ENCODE data around the gene SMARCC1. TPM values are rescaled to one million over a fixed set of nuclear protein-coding genes. Genes with fewer than 3 reads are reported as not detected.
"Not testable (repeated sequence)": the region's sequence is repeated elsewhere in the genome, so short reads cannot be mapped to it uniquely, and the experiment has no call there.

The SMARCC1 gene
- total RNA-seq, 1 experiment from 2014 or later, result 21.4 TPM

DNA sequence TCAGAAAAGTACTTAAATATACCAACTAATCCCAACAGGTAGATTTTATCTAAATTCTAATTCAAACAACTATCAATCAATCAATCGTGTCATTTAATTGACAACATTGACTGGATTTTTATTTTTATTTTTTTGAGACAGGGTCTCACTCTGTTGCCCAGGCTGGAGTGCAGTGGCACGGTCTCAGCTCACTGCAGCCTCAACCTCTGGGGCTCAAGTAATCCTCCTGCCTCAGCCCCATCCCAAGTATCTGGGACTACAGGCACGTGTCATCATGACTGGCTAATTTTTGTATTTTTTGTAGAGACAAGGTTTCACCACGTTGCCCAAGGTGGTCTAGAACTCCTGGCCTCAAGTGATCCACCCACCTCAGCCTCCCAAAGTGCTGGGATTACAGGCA, 64.2 kb downstream of the SMARCC1 start:
- in situ Hi-C loops (cut with HindIII; ENCODE audit: low pct_unique_long_range_greater_than_20kb, low sequenced_read_pairs); DNase-seq (ENCODE audit: low read depth): not testable (repeated sequence)

GRCh38 chr3:47716656-47717055, 65.0 kb downstream of the SMARCC1 start:
- no peak for DNase-seq (ENCODE audit: low read depth)
- in situ Hi-C loops (cut with HindIII; ENCODE audit: low pct_unique_long_range_greater_than_20kb, low sequenced_read_pairs), result no loop called here

GRCh38 chr3:47715928-47716327, 65.8 kb downstream of the SMARCC1 start:
- peak; percentile 27 for DNase-seq (ENCODE audit: low read depth)
- in situ Hi-C loops (cut with HindIII; ENCODE audit: low pct_unique_long_range_greater_than_20kb, low sequenced_read_pairs), result no loop called here

- DNase-seq (ENCODE audit: low read depth), result no peak
- in situ Hi-C loops (cut with HindIII; ENCODE audit: low pct_unique_long_range_greater_than_20kb, low sequenced_read_pairs), result no loop called here
These were observed 67.1 kb downstream of the SMARCC1 start for GRCh38 chr3:47714606-47715005.

DNA sequence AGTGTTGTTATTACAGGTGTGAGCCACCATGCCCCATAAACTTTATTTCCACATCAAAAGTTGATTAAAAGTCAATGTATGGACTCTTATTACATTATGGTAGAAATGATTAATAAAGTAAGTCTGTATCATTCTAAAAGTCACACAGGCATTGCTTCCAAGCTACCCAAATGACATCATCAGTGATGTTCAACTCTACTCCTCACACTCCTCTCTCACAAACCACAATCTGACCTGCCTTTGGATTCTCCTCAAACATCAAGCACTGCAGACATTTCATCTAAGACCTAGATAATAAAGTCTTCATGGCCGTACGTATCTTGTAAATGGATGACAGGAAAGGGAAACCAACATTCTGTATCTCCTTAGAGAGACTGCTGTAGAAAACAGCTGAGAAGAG, 68.0 kb downstream of the SMARCC1 start:
- DNase-seq (ENCODE audit: low read depth), result no peak
- in situ Hi-C loops (cut with HindIII; ENCODE audit: low pct_unique_long_range_greater_than_20kb, low sequenced_read_pairs), result no loop called here

DNA sequence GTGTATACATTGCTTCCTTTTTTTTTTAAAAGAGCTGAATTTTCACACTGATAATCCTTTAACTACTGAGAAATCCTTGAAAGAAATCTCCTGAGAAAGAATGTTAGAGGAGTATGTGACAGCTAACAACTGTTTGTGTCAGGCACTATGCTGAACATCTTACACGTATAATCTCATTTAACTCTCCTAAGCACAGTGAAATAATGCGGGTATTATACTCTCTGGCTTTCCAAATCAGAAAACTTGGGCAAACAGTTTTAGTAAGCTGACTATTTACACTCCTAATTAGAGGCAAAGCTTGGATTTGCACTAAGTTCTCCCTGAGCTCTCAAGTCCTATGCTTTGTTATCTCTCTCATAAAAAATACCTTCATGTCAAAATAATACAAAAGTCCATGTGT, 69.3 kb downstream of the SMARCC1 start:
- in situ Hi-C loops (cut with HindIII; ENCODE audit: low pct_unique_long_range_greater_than_20kb, low sequenced_read_pairs), result no loop called here
- DNase-seq (ENCODE audit: low read depth), result no peak

DNA sequence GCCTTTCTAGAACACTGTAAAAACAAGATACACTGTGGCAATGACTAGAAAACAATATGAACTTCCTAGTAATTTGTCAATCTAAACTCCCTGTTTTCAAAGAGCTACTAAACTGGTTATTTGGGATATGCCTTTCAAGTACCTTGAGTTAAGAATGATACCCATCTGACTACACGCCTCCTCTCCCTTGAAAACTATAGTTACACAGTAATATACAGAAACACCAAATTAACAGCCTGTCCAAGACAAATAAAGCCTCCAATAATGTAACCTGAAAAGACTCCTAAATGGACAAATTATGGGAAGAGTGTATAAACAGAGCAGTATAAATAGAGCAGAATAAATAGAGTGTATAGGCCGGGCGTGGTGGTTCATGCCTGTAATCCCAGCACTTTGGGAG, 70.1 kb downstream of the SMARCC1 start:
- in situ Hi-C loops (cut with HindIII; ENCODE audit: low pct_unique_long_range_greater_than_20kb, low sequenced_read_pairs), result no loop called here
- DNase-seq (ENCODE audit: low read depth), result no peak

DNA sequence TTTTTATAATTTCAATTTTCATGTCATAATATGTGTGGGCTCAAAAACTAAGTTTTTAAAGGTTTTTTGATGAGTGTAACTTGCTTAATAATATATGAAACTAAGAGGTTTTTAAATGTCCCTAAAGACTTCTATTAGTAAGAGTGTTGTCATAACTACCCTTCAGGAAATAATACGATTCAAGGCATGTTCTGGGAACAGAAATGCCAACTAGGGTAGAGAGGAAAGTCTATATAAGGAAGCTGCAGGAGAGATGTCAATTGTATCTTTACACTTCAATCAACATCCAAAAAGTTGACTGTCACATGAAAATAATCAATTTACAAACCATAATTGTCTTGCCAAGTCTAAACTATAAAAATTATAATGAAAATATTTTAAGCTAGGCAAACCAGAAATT, 76.3 kb downstream of the SMARCC1 start:
- DNase-seq (ENCODE audit: low read depth), result no peak
- in situ Hi-C loops (cut with HindIII; ENCODE audit: low pct_unique_long_range_greater_than_20kb, low sequenced_read_pairs), result no loop called here

- in situ Hi-C loops (cut with HindIII; ENCODE audit: low pct_unique_long_range_greater_than_20kb, low sequenced_read_pairs), result no loop called here
- no peak for DNase-seq (ENCODE audit: low read depth)
These were observed 77.5 kb downstream of the SMARCC1 start for GRCh38 chr3:47704237-47704612.

GRCh38 chr3:47701388-47701787, 80.3 kb downstream of the SMARCC1 start:
- in situ Hi-C loops (cut with HindIII; ENCODE audit: low pct_unique_long_range_greater_than_20kb, low sequenced_read_pairs), result no loop called here
- no peak for DNase-seq (ENCODE audit: low read depth)

- in situ Hi-C loops (cut with HindIII; ENCODE audit: low pct_unique_long_range_greater_than_20kb, low sequenced_read_pairs), result no loop called here
- no peak for DNase-seq (ENCODE audit: low read depth)
These were observed 89.5 kb downstream of the SMARCC1 start for GRCh38 chr3:47692158-47692557.

- in situ Hi-C loops (cut with HindIII; ENCODE audit: low pct_unique_long_range_greater_than_20kb, low sequenced_read_pairs), result no loop called here
- DNase-seq (ENCODE audit: low read depth), result no peak
These were observed 93.2 kb downstream of the SMARCC1 start for GRCh38 chr3:47688488-47688887.

- DNase-seq (ENCODE audit: low read depth), result no peak
- in situ Hi-C loops (cut with HindIII; ENCODE audit: low pct_unique_long_range_greater_than_20kb, low sequenced_read_pairs), result no loop called here
These were observed 96.7 kb downstream of the SMARCC1 start for GRCh38 chr3:47685037-47685436.

DNA sequence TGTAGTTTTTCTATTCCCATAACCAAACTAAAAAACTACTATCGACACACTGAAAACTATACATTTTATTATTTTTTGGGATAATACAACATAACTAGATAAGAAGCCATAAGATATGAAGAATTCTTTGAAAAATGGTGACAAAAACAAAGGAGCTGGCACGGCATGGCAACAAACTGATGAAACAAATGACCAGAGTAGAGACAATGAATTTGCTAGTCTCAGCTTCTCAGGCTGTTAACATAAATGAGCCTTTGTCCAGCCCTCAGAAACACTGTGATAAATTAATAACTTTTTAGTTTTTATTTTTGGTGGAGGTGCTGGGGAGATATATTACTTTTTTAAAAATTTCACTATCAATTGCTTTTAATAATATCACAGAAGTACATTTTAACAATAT, 100.7 kb downstream of the SMARCC1 start:
- in situ Hi-C loops (cut with HindIII; ENCODE audit: low pct_unique_long_range_greater_than_20kb, low sequenced_read_pairs), result no loop called here
- DNase-seq (ENCODE audit: low read depth), result no peak

DNA sequence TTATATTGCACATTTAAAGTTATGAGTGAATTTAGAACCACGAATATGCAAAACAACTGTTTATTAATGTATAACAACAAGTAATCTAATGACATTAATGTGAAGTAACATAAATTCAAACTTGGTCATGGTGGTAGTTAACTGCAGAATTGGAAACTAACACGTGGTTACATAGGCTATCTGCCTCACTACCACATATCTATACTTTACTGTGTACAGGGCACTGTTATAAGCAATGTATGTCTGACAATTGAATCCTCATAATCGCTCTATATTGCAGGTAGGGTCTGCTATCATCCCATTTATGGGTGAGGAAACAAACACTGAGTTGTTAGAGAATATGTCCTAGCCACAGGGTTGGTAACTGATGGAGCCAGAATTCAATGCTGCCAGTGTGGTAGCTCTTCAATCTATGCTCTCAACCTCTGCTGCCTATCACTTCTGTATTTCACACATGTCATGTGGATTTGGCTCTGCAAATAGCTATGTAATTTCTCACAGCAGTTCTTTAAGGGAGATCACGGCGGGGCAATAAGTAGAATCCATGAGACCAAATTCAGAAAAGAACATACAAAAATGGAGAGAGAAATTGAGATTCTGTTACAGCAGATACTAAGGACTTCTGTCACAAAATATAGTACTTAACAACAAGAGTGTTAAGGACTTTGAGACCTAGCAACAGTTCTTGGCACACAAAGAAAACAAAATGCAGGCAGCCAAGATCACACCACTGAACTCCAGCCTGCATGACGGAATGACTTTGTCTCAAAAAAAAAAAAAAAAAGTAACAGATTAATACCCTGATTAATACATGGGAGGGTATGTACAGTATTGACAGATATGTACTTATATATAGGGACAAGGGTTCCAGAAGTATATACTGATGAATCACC, 103.0 kb downstream of the SMARCC1 start:
- in situ Hi-C loops (cut with HindIII; ENCODE audit: low pct_unique_long_range_greater_than_20kb, low sequenced_read_pairs), result no loop called here
- DNase-seq (ENCODE audit: low read depth), result no peak

DNA sequence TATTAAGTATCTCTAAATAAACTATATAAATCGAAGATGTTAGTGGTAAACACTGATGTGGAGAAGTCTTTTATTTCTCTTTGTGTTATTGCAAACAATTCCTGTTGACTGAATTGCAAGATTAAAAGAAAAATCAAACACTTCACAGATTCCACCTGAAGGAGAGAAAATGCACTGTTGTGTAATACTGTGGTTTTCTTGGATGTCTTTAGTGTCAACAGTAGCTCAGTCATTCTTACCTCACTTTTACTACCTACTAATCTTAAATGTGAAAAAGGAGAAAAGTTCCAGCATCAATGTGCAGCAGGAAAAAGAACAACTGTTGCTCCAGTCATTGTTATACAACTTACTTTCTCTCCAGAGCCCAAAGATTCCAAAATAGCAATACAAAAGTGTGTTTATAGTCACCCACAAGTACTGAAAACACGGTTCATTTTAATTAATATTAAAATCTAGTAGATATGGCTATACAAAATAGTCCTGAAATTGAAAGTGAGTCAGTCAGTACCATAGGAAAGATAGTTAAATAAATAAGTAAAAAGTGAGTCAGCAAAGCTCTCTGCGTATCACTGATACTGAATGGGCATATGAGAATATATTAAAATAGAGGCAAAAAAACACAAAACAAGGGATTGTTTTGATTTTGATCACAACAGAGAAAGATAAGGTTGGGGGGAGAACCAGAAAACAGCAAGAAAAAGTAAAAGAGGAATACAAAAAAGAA, 112.5 kb downstream of the SMARCC1 start:
- no peak for DNase-seq (ENCODE audit: low read depth)
- in situ Hi-C loops (cut with HindIII; ENCODE audit: low pct_unique_long_range_greater_than_20kb, low sequenced_read_pairs), result no loop called here

DNA sequence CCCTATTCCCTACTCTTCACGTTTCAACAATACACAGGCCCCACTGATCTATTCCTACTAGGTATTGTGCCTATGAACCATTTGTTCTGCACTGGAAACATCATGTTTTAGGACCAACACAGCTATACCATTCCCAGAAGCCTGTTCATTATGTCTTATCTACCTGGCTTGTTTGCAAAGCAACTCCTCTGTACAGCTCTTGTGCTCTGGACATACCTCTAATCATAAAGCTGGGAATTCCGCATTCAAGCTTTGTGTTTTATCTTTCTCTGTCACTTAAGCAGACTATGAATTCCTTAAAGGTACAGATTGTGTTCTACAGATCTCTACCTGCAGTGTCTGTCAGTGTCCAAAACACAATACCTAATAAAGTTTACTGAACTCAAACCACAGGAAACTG, 115.6 kb downstream of the SMARCC1 start:
- in situ Hi-C loops (cut with HindIII; ENCODE audit: low pct_unique_long_range_greater_than_20kb, low sequenced_read_pairs), result no loop called here
- no peak for DNase-seq (ENCODE audit: low read depth)

- in situ Hi-C loops (cut with HindIII; ENCODE audit: low pct_unique_long_range_greater_than_20kb, low sequenced_read_pairs), result no loop called here
- no peak for DNase-seq (ENCODE audit: low read depth)
These were observed 117.2 kb downstream of the SMARCC1 start for GRCh38 chr3:47664519-47664918.

DNA sequence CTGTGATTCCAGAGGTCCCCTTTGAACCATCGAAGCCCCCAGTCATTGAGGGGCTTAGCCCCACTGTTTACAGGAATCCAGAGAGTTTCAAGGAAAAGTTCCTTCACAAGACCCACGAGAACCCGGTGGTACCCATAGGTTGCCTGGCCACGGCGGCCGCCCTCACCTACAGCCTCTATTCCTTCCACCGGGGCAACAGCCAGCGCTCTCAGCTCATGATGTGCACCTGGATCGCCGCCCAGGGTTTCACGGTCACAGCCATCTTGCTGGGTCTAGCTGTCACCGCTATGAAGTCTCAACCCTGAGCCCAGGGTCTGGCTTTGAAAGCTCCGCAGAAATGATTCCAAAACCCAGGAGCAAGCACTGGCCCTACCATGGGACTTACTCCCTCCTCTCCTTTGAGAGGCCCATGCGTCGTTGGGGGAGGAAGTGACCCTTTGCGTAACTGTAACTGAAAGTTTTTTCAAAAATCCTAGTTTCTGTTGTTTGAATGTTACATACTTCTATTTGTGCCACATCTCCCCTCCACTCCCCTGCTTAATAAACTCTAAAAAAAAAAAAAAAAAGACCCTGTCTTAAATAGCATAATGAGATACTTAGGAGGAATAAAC, 118.0 kb downstream of the SMARCC1 start:
- in situ Hi-C loops (cut with HindIII; ENCODE audit: low pct_unique_long_range_greater_than_20kb, low sequenced_read_pairs), result no loop called here
- DNase-seq (ENCODE audit: low read depth), result no peak
